Prostate gland (tissue), 2 donors: Measurements from ENCODE around the gene RIOX2. TPM values are rescaled to one million over a fixed set of nuclear protein-coding genes. Genes with fewer than 3 reads are reported as not detected.

ENCODE experiments used
- DNase-seq: peaks from one replicate; pipeline ENCODE4 v3.0.0-alpha.2; 2019; ENCODE audit warnings: low spot score
- H3K27ac ChIP-seq, 2 donors: fragments of 200-600 bp; sonication (generic); 2 replicates each; pipeline ENCODE4 v1.5.1; 2017 to 2019
- H3K27me3 ChIP-seq: fragments of 200-600 bp; sonication (generic); replicated peaks from 2 replicates; pipeline ENCODE4 v1.5.1; 2019; ENCODE audit not compliant: insufficient read depth
- H3K36me3 ChIP-seq, 2 donors: fragments of 200-600 bp; sonication (generic); 1 replicate in 1 of 2; 2 replicates in 1 of 2; pipeline versions ENCODE4 v1.5.1 to v1.8.1; 2017 to 2019
- H3K4me1 ChIP-seq: fragments of 200-600 bp; sonication (generic); replicated peaks from 2 replicates; pipeline ENCODE4 v1.5.1; 2019
- H3K4me3 ChIP-seq, 2 donors: fragments of 200-600 bp; sonication (generic); 2 replicates each; pipeline ENCODE4 v1.5.1; 2017 to 2019
- H3K9me3 ChIP-seq: fragments of 200-600 bp; sonication (generic); 2 replicates; pipeline ENCODE4 v1.5.1; 2017
- CTCF ChIP-seq, 4 experiments: fragments of 200-600 bp in 2 of 4; fragments of 450-650 bp in 2 of 4; sonication (generic) in 2 of 4; IDR thresholded peaks; 1 replicate in 3 of 4; 2 replicates in 1 of 4; pipeline ENCODE4 v1.5.1; 2016 to 2019; ENCODE audit warnings: antibody characterized with exemption in 4 of 4, mild to moderate bottlenecking in 2 of 4, moderate library complexity in 2 of 4
- POLR2A ChIP-seq: fragments of 450-650 bp; IDR thresholded peaks from one replicate; pipeline ENCODE4 v1.6.1; 2016; ENCODE audit warnings: antibody characterized with exemption, mild to moderate bottlenecking
- POLR2AphosphoS5 ChIP-seq: sonication (generic); formaldehyde crosslinking; IDR thresholded peaks from one replicate; pipeline ENCODE4 v1.6.1; 2017; ENCODE audit warnings: antibody characterized with exemption
- WGBS: methylation state at CpG from one replicate; pipeline ENCODE4 v1.1.5; 2018; 5-methylcytosine and 5-hydroxymethylcytosine counted together
- intact Hi-C: fragments of 100-400 bp; cut with DNase I; formaldehyde crosslinking; loops from one replicate; pipeline ENCODE4 v1.14.2; 2022
- total RNA-seq, 2 donors: library from RNA; depleted of rRNA; stranded (reverse); fragments of >200 nt; gene quantifications; one replicate each; pipeline ENCODE4 v1.1.0, GENCODE V29; 2016

RIOX2 gene
- total RNA-seq, 2 donors from 2014 or later = 18.1 to 20.2 TPM

- H3K4me3 ChIP-seq = no peak overlapping the region
- WGBS = 34% methylated on average over 1 of the region's 1 CpG
- no peaks in the 10 kb centered on the region for H3K9me3 ChIP-seq
- intact Hi-C loops = no loop called here
- H3K27ac ChIP-seq = no peak overlapping the region
- DNase-seq = no peak
- no peaks in the 10 kb centered on the region for H3K4me1 ChIP-seq
- TF ChIP-seq POLR2A (no peak), CTCF (IDR thresholded peaks at IDR 0.05) (no peak), POLR2AphosphoS5 (no peak)
- no peaks in the 10 kb centered on the region for H3K27me3 ChIP-seq
- H3K36me3 ChIP-seq = no peaks in the 10 kb centered on the region
These were observed 27.8 kb upstream of the RIOX2 start for GRCh38 chr3:97999994-98000393.

- no peaks in the 10 kb centered on the region for H3K27me3 ChIP-seq
These were observed 26.9 kb upstream of the RIOX2 start for GRCh38 chr3:97999103-97999502.

DNA sequence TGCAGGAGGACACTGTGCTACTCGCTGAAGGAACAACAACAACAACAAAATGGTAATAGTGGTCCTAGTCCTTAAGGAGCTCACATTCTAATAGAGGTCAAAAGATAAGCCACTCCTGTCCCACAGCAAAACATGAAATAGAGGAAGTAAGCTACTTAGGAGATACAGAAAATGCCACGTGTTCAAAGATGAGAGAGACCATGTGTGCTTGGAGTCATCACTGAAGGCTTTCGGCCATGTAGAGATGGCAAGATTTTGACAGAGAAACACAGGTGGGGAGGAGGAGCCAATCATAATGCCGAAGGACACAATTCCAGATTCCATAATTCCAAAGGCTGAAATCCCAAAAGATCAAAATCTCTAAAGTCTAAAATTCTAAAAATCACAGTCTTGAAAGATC is 24.8 kb upstream of the RIOX2 start:
- intact Hi-C loops = no loop called here
- no peak for DNase-seq
- no peak overlapping the region for H3K4me3 ChIP-seq
- H3K9me3 ChIP-seq = no peaks in the 10 kb centered on the region
- H3K27me3 ChIP-seq = no peaks in the 10 kb centered on the region
- H3K36me3 ChIP-seq = no peaks in the 10 kb centered on the region
- TF ChIP-seq POLR2AphosphoS5 = no peak
- TF ChIP-seq POLR2A = no peak
- TF ChIP-seq CTCF (IDR thresholded peaks at IDR 0.05) = no peak
- 94% methylated on average over 4 of the region's 4 CpGs for WGBS
- H3K4me1 ChIP-seq = no peaks in the 10 kb centered on the region
- no peak overlapping the region for H3K27ac ChIP-seq

More at GRCh38 chr3:97999103-97999502, 26.9 kb upstream of the RIOX2 start:
- H3K4me3 ChIP-seq = no peak overlapping the region
- H3K27ac ChIP-seq = no peak overlapping the region
- no peak for TF ChIP-seq CTCF (IDR thresholded peaks at IDR 0.05)
- H3K4me1 ChIP-seq = no peaks in the 10 kb centered on the region
- 91% methylated on average over 5 of the region's 5 CpGs for WGBS
- no peaks in the 10 kb centered on the region for H3K9me3 ChIP-seq
- intact Hi-C loops = no loop called here
- no peak for DNase-seq
- H3K36me3 ChIP-seq = no peaks in the 10 kb centered on the region

- H3K4me3 ChIP-seq = no peak overlapping the region
- intact Hi-C loops = no loop called here
- DNase-seq = no peak
- H3K4me1 ChIP-seq = no peaks in the 10 kb centered on the region
- TF ChIP-seq CTCF (IDR thresholded peaks at IDR 0.05) = no peak
- no peak for TF ChIP-seq POLR2AphosphoS5
- no peak for TF ChIP-seq POLR2A
- H3K27ac ChIP-seq = no peak overlapping the region
- no peaks in the 10 kb centered on the region for H3K36me3 ChIP-seq
- no peaks in the 10 kb centered on the region for H3K27me3 ChIP-seq
- 43% methylated on average over 2 of the region's 2 CpGs for WGBS
- H3K9me3 ChIP-seq = no peaks in the 10 kb centered on the region
These were observed 22.2 kb upstream of the RIOX2 start for GRCh38 chr3:97994328-97994945.

GRCh38 chr3:97993526-97993925 is 21.3 kb upstream of the RIOX2 start:
- Histone ChIP-seq H3K36me3 (no peaks in the 10 kb centered on the region), H3K4me1 (no peaks in the 10 kb centered on the region), H3K27ac (no peak overlapping the region), H3K27me3 (no peaks in the 10 kb centered on the region), H3K9me3 (no peaks in the 10 kb centered on the region), H3K4me3 (no peak overlapping the region)
- no peak for DNase-seq
- TF ChIP-seq CTCF (IDR thresholded peaks at IDR 0.05) = no peak
- TF ChIP-seq POLR2AphosphoS5 = no peak
- TF ChIP-seq POLR2A = no peak
- WGBS = 69% methylated on average over 2 of the region's 2 CpGs
- intact Hi-C loops = no loop called here
